HG02588 (cell line): ENCODE measurements around the gene STH.

Source experiments
- ATAC-seq: cut with Tn5 transposase; IDR thresholded peaks from one replicate; pipeline ENCODE4 v1.9.1; 2021; ENCODE audit warnings: mild to moderate bottlenecking, moderate library complexity; ENCODE audit not compliant: unreplicated experiment

STH gene

DNA sequence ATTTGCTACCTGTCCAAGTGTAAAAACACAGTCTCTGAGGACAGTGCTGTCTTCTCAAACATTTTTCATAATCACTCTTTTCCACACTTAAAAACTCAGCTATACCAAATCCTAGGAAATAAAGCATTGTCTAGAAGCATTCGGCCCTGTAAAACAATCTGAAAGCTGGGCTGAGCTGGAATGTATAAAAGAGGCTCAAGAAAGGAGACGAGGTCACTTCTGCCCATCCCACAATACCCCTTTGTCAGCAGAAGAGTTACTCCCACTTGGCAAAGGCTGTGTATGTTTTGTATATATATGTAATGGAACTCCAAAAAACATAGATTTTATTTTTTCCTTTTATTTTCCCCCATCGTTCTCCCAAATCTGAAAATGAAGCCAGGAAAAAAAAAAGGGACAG is 43.9 kb downstream of the STH start:
- ATAC-seq: no peak

DNA sequence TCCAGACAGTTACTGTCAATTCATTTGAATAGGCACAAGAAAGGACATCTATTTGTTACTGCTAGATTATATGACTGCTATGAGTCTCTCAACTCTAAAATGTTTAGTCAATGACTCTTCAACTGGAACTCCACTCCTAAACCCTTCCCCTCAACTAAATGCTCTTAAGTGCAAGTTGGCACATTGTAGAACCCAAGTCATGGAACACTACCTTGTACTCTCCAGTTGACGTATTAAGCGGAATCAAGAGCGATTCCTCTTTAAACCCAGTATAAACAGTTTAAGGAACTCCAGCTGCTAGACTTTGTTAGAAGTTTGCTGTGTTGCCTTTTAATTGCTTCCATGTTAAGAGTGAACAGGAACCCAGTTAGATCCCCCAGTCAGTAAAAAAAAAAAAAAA is 44.6 kb downstream of the STH start:
- ATAC-seq: no peak

- ATAC-seq: no peak
These were observed 45.4 kb downstream of the STH start for GRCh38 chr17:46044286-46044928.

GRCh38 chr17:46044989-46045388 is 45.9 kb downstream of the STH start:
- no peak for ATAC-seq

DNA sequence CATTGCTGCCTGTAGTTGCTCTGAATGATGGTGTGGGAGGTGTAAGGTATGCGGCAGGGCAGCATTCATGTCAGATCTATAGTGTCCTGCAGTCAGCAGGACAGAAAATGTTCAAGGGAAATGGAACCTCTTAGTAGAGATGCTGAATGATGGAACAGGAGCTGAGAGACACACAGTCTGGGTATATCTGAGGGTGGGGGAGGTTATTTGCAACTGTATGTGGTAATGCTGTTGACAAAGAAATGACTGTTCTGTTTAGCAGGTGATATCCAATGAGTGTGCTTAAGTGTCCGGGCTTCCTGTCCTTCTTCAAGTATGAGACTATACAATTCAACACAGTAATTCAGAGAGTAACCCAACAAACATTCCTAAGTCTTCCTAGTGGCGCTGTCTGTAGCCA is 46.6 kb downstream of the STH start:
- no peak for ATAC-seq

DNA sequence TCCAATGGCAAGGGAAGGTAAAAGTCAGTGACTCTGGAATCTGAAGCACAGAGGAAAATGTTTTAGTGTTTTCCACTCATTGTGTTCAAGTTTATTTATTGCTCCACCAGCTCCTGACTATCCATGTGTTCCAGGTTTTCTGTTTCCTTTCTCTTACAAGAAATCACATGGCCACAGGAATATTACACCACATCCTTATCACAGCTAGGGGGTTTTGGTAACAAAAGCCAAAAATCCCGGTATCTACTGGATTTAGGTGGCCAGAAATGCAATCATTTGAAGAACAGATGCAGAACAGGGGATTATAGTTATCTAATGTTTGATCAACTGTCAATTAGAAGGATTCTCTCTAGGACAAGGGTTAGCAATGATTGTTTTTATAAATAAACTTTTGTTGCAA is 47.9 kb downstream of the STH start:
- no peak for ATAC-seq

DNA sequence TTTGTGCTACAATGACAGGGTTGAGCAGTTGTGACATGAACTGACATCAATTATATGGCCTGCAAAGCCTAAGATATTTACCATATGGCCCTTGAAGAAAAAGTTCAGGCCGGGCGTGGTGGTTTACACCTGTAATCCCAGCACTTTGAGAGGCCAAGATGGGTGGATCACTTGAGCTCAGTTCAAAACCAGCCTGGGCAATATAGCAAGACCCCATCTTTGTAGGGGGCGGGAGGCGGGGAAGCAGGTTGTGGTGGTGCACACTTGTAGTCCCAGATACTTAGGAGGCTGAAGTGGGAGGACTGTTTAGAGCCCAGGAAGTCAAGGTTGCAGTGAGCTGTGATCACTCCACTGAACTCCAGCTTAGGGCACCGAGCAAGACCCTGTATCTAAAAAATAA is 48.3 kb downstream of the STH start:
- ATAC-seq: no peak

DNA sequence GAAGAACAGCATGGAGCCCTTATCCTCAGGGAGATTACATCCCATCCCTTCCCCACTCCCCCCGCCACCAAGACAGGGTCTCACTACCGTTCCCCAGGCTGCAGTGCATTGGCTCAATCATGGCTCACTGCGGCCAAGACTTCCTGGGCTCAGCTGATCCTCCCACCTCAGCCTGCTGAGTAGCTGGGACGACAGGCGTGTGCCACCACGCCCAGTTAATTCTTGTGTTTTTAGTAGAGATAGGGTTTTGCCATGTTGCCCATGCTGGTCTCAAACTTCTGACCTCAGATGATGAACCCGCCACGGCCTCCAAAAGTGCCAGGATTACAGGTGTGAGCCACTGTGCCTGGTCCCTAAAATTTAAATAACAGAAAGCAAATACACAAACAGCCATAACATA is 48.8 kb downstream of the STH start:
- no peak for ATAC-seq
